Hematopoietic multipotent progenitor cell treated with erythropoietin and hydrocortisone succinate and interleukin-3 and kit ligand, for 15 days (in vitro differentiated cells): Measurements from ENCODE around the gene OCA2.

Experiments
- DNase-seq: peaks from one replicate; pipeline ENCODE4 v3.0.0-alpha.2; 2015; ENCODE audit warnings: low spot score

The OCA2 gene

GRCh38 chr15:27939246-27939645 lies 159.9 kb downstream of the OCA2 start:
- DNase-seq, result no peak

DNA sequence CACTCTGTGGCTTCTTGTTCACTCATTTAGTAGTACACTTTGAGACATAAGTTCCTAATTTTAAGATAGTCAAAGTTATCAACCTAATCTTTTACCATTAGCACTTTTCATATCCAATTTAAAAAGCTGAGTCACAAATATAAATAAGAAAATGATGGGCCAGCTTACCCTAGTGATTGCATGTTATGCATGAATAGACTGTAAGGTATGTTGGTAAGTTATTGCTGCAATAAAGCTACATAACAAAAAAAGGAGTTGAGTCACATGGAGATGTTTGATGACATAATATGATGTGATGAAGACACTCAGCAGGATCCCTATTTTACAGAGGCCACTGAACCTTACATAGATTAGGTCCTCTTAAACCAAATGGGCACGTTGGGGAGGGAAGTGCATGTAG lies 161.3 kb downstream of the OCA2 start:
- no peak for DNase-seq

DNA sequence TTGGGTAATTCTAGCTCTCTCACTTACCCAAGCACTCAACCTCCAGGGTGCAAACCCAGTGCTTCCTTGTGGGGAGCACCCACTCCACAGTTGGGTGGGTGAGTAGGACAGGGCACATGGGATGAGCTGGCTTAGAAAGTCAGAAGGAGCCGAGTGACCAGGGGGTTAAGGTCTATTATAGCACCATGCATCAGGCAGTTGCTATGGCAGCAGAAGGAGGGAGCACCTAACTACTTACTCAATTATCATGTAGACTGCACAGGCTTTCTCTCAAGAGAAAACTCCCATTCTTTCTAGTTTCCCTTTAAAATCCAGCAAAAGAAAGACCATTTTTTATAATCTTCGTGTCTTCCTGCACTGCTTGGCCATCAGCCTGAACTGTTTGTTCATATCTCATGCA lies 163.0 kb downstream of the OCA2 start:
- no peak for DNase-seq

DNA sequence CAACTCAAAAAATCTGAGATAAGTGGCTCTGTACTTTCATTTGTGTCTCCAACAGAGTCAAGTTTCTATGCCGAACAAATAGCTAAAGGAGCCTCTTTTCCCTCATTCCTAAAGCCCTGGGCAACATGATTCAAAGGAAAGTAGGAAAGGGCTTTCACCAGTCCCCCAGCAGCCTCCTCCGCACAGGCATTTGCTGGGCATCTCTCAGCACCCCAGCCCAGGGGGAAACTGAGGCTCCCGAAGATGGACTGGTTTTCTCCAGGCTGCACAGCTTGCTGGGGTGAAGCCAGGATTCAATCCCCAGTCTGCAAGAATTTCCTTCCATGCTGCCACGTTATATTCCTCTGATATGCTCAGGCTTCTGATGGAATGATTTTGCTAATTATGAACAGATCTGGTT lies 163.8 kb downstream of the OCA2 start:
- no peak for DNase-seq

- no peak for DNase-seq
Observed at GRCh38 chr15:27934782-27935181, 164.3 kb downstream of the OCA2 start.

DNA sequence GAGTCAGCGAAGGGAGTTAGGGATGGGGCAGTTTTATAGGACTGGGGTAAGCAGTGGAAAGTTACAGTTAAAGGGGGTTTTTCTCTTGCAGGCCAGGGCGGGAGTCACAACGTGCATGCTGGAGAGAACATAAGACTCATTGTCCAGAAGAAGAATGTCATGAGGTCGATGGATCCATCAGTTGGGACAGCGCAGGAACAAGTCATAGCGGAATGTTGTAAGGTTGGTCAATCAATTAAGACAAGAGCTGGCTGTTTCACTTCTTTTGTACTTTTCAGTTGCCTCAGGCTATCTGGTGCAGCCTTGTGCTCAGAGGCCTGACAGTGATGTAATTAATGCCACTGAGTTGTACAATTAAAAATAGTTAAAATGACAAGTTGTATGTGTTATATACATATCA lies 165.6 kb downstream of the OCA2 start:
- DNase-seq, result no peak

GRCh38 chr15:27932600-27932999 lies 166.5 kb downstream of the OCA2 start:
- DNase-seq, result no peak

DNA sequence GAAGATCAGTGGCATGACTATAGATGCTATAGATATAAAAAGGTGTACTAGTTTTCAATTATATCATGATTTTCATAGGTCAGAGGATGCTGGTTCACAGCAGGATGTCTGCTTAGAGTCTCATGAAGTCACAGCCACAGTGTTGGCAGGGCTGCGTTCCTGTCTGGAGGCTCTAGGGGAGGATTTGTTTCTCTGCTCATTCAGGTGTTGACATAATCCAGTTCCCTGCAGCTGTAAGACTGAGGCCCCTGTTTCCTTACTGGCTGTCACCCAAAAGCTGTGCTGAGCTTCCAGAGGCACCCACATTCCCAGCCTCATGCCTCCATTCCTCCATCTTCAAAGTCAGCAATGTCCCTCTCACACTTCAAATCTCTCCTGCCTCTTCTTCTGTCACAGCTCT lies 170.7 kb downstream of the OCA2 start:
- DNase-seq, result no peak

DNA sequence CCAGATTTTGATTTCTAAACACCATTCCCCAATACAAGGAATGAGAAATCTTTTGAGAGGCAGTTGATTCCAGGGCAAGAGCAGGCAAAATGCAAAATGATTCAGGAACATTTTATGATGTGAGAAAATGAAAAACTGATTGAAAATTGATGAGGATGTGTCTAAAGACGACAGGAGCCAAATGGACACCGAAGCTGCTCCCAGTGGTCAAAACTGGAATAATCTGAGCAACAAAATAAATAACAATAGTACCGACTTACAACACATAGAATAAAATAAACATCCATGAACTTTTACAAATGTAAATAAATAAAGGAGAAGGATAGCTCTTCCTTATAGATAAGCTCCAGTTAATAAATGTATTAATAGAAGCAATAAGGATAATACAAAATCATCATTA lies 186.8 kb downstream of the OCA2 start:
- DNase-seq, result no peak

GRCh38 chr15:27906802-27907201 lies 192.3 kb downstream of the OCA2 start:
- no peak for DNase-seq

DNA sequence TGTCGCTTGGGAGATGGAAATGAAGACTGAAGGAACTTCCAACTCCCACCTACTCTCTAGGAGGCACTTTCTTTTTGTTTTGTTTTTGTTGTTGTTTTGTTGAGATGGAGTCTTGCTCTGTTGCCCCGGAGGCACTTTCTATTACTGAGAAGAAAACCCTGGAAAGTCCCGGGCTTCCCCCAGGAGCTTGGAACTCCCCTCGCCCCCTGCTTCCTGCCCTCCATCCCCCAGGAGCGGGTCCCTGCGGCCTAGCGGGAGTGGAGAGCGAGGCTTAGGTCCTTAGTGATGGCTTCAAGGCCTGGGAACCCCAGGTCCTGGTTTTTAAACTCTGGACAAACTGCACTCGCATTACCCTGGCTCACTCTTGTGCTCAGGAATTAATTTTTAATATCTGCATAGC lies 195.7 kb downstream of the OCA2 start:
- DNase-seq, result no peak

DNA sequence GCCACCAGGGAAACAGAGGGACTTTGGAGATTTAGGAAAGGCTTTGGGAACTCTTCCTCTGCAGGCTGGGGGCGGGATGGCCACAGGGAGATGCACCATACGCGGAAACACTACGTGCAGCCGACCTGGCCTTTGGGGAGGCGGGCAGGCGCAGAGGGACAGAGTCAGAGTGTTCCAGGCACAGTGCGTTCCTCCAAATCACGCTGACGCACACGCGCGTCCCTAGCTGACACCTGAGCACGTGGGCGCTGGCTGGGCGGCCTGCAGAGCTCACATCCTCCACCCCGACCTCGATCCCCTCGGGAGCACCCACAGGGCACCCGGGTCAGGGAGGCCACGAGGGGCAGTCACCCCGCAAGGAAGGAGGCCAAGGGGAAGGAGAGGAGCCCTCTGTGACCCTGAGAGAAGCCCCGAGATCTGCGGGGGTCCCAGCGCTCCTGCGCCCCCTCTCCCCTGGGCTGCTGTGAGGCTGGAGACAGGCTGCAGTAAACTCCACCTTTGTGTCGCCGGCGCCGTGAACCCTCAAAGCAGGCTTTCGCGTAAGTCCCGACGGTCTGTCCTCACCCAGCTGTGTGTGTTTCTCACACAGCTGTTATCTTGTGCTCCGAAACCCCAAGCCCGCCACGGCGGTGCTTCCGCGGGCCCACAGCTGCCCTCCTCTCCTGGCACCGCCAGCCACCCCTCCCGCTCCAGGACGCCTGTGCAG lies 196.3 kb downstream of the OCA2 start:
- no peak for DNase-seq

DNA sequence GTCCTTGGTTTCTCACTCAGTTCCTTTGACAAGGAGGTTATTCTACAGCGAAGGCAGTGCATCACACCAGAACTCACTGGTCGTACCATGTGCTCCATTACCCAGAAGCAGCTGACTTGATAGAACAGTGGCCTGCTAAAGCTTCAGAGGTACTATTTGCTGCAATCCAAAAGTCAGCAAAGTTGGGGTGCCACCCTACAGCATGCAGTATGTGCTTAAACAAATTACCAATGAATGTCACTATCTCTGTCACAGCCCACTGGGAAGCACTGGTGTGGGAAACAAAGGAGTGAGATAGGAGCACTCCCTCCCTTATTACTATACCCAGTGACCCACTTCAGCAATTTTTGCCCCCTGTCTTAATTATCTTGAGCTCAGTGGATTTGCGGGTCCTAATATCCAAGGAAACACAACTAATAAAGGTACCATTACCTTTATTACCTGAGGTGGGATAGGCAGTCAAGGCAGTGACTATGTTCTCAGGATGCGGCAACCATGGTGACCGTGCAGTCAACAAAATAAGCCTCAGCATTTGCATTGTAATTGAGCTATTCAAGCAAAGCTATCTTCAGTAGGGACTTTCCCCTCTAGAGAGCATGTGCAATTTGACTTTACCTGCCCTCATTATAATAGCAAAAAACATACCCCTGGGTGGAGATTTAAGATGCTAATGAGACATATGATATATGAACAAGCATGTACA lies 199.4 kb downstream of the OCA2 start:
- no peak for DNase-seq

- DNase-seq, result no peak
Observed at GRCh38 chr15:27897481-27897880, 201.6 kb downstream of the OCA2 start.

DNA sequence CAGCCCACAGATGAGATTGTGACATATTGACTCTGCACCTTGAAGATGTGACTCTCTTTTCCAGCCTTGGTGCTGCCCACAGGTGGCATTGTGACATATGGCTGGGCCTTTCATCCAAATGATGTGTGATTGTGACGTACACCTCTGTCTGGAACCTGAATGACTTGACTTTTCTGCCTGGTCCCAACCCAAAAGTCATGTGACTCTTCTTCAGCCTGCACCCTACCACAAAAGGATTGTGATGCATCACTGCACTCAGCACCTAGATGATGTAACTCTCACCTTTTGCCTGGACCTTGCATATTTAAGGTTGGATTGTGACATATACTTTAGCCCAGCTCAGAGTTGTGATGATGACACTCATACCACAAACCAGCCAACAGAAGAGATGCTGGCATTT lies 204.5 kb downstream of the OCA2 start:
- no peak for DNase-seq

DNA sequence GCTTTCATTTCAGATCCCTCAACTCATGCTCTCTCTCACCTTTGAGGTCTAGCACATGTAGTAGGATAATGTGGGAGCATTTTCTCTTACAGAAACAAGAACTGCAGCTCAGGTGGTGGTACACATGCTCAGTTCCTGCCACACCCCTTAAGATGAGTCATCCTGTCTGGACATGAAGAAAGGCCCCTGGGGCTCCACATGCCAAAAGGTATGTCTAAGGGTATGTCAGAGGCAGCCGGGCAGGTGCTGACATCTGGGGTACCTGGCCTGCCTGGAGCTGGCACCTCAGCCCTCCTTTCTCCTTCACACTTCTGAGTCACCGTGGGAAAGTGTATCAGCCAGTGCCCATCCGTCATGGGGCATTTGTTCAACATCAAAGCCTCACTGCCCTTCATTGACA lies 209.9 kb downstream of the OCA2 start:
- DNase-seq, result no peak

- DNase-seq, result no peak
Observed at GRCh38 chr15:27885201-27885600, 213.9 kb downstream of the OCA2 start.

GRCh38 chr15:27884726-27885125 lies 214.4 kb downstream of the OCA2 start:
- DNase-seq, result no peak

GRCh38 chr15:27878841-27879240 lies 220.3 kb downstream of the OCA2 start:
- DNase-seq, result no peak

DNA sequence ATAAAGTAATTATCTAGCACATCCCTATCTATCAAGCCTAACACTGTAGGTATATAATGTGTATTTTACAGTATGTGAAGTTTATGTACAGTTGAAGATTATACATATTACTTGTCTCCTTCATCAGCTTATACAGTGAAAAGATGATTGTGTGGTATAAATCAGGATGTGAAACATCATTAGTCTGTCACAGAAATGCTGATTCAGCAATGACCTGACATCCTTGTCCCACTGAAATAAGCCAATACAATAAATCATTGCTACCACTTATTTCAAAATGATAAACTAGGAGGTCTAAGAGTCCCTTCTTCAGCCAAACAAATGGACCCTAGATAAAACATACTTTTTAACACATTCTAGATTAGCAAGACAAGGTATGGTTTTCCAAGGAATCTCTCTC lies 225.3 kb downstream of the OCA2 start:
- no peak for DNase-seq

- DNase-seq, result no peak
Observed at GRCh38 chr15:27873039-27873438, 226.1 kb downstream of the OCA2 start.

DNA sequence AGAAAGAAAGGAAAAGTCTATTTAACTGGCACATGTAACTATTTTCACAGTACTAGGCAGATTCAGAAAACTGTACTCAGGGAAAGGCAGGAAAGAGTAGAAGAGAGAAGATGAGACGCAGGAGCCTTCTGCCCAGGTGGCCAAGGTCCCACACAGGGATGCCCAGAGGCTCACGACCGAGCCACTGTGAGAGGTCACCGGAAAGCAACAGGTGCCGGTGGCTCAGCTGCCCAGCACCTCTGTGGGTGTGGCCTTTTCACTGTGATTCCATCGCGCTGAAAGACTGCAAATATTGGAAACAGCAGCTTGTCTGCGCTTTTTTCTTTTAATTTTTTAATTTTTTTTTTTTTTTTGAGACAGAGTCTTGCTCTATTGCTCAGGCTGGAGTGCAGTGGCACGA lies 226.8 kb downstream of the OCA2 start:
- no peak for DNase-seq

GRCh38 chr15:27871902-27872260 lies 227.2 kb downstream of the OCA2 start:
- no peak for DNase-seq
